Tibial nerve (tissue), 4 donors: ENCODE results near the gene NRG2. TPM values are rescaled to one million over a fixed set of nuclear protein-coding genes. Genes with fewer than 3 reads are reported as not detected.

ENCODE experiments used
- DNase-seq, 2 donors: peaks; one replicate each; pipeline ENCODE4 v3.0.0-alpha.2; 2019; ENCODE audit warnings: low spot score in 2 of 2
- H3K27ac ChIP-seq, 4 donors: fragments of 200-600 bp; sonication (generic) in 3 of 4; one replicate each; pipeline ENCODE4 v1.5.1; 2017 to 2019; ENCODE audit warnings: mild to moderate bottlenecking in 1 of 4
- H3K27me3 ChIP-seq, 2 donors: fragments of 200-600 bp; sonication (generic) in 1 of 2; one replicate each; pipeline versions ENCODE4 v1.5.1 to v1.6.0; 2017 to 2019
- H3K36me3 ChIP-seq, 3 donors: fragments of 200-600 bp; sonication (generic); one replicate each; pipeline ENCODE4 v1.5.1; 2018 to 2019
- H3K4me1 ChIP-seq, 4 donors: fragments of 200-600 bp; sonication (generic) in 3 of 4; one replicate each; pipeline ENCODE4 v1.5.1; 2017 to 2019
- H3K4me3 ChIP-seq, 4 donors: fragments of 200-600 bp; sonication (generic) in 3 of 4; one replicate each; pipeline ENCODE4 v1.5.1; 2017 to 2019; ENCODE audit warnings: mild to moderate bottlenecking in 1 of 4, moderate library complexity in 1 of 4
- H3K9me3 ChIP-seq, 4 donors: fragments of 200-600 bp; sonication (generic) in 3 of 4; one replicate each; pipeline ENCODE4 v1.5.1; 2017 to 2019
- EP300 ChIP-seq, 2 donors: sonication (generic); formaldehyde crosslinking; IDR thresholded peaks; one replicate each; pipeline ENCODE4 v1.6.1; 2017; ENCODE audit warnings: antibody characterized with exemption in 2 of 2, mild to moderate bottlenecking in 1 of 2
- POLR2A ChIP-seq, 2 donors: fragments of 450-650 bp; IDR thresholded peaks; one replicate each; pipeline ENCODE4 v1.6.1; 2017; ENCODE audit warnings: antibody characterized with exemption in 2 of 2, mild to moderate bottlenecking in 2 of 2, moderate library complexity in 2 of 2
- WGBS, 2 donors: methylation state at CpG; one replicate each; pipeline ENCODE4 v1.1.5; 2018; 5-methylcytosine and 5-hydroxymethylcytosine counted together
- total RNA-seq, 4 donors: library from RNA; depleted of rRNA; stranded (reverse); fragments of >200 nt; gene quantifications; one replicate each; pipeline ENCODE4 v1.1.0, GENCODE V29; 2016
- TF ChIP-seq, protein P1 (sequence below), 5 experiments: fragments of 200-600 bp in 3 of 5; fragments of 450-650 bp in 2 of 5; sonication (generic) in 3 of 5; IDR thresholded peaks; one replicate each; pipeline ENCODE4 v1.5.1; 2016 to 2019; ENCODE audit warnings: antibody characterized with exemption in 5 of 5, mild to moderate bottlenecking in 3 of 5, moderate library complexity in 2 of 5

NRG2 gene
- total RNA-seq, 4 donors from 2014 or later: 2.0 to 5.1 (median 3.4) TPM

DNA sequence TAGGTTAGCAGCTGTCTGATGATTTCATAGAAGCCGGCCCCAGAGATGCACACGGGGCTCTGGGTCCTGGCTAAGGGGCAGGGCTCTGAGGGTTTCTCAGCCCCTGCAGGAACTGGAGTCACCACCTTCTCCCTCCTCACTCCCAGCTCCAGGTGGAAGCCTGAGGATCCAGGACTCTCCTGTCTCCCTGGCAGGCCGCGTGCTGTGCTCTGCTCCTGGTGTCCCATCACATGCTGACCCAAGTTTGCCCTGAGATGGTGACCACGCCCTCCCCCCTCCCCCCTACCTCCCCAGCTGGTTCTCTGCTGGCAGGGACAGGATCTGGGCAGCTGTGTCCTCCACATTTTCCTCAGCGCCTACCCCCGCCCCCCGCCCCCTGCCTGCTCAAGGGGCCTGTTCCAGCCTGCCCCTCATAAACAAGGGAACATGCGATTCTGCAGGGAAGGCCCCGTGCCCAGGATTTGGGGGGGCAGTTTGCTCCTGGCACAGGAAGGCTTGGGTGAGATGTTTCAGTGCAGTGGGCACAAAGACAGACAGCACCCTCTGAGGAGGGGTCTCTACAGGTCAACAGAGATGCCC lies 160.0 kb downstream of the NRG2 start:
- WGBS, 2 donors: 48 to 70% methylated on average over 7 to 8 of the region's 10 CpGs
- TF ChIP-seq, protein P1, sequence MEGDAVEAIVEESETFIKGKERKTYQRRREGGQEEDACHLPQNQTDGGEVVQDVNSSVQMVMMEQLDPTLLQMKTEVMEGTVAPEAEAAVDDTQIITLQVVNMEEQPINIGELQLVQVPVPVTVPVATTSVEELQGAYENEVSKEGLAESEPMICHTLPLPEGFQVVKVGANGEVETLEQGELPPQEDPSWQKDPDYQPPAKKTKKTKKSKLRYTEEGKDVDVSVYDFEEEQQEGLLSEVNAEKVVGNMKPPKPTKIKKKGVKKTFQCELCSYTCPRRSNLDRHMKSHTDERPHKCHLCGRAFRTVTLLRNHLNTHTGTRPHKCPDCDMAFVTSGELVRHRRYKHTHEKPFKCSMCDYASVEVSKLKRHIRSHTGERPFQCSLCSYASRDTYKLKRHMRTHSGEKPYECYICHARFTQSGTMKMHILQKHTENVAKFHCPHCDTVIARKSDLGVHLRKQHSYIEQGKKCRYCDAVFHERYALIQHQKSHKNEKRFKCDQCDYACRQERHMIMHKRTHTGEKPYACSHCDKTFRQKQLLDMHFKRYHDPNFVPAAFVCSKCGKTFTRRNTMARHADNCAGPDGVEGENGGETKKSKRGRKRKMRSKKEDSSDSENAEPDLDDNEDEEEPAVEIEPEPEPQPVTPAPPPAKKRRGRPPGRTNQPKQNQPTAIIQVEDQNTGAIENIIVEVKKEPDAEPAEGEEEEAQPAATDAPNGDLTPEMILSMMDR (IDR thresholded peaks at IDR 0.05): no peak
- TF ChIP-seq EP300 (IDR thresholded peaks at IDR 0.05): no peak
- no peak for TF ChIP-seq POLR2A (IDR thresholded peaks at IDR 0.05)
- DNase-seq: no peak

DNA sequence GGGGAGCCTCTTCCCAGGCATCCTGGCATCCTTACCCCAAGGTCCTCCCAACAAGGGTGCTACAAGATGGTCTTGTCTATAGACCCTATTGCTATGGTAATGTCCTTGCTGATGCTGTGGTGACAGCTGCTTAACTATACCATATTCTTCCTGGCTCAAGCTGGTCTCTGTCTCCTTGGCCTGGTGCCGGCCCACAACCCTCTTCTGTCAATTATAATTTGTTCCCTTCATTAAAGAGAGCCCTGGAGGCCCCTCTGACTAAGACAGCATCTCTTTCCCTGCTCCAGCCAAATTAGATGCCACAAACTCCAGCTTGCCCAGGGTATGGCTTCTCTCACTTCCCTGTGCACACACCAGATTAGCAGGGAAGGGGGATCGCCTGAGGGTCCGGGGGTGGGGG lies 160.8 kb downstream of the NRG2 start:
- Histone ChIP-seq H3K27ac (no peak overlapping the region), H3K4me1 (no peaks in the 10 kb centered on the region), H3K27me3 (no peaks in the 10 kb centered on the region), H3K9me3 (no peaks in the 10 kb centered on the region), H3K36me3 (peaks cover 0 to 20% (median 0%) of the 10 kb centered on the region in 3 donors), H3K4me3 (no peak overlapping the region)
- TF ChIP-seq, protein P1 (IDR thresholded peaks at IDR 0.05): no peak
- TF ChIP-seq EP300 (IDR thresholded peaks at IDR 0.05) (no peak), POLR2A (IDR thresholded peaks at IDR 0.05) (no peak)
- DNase-seq: no peak
- WGBS, 2 donors: 61 to 74% methylated on average over 3 of the region's 3 CpGs

More for the DNA sequence above, 160.0 kb downstream of the NRG2 start:
- no peaks in the 10 kb centered on the region for H3K27me3 ChIP-seq
- H3K27ac ChIP-seq: no peak overlapping the region
- H3K9me3 ChIP-seq: no peaks in the 10 kb centered on the region
- H3K36me3 ChIP-seq: peaks cover 0 to 19% (median 0%) of the 10 kb centered on the region in 3 donors
- no peak overlapping the region for H3K4me3 ChIP-seq
- H3K4me1 ChIP-seq: no peaks in the 10 kb centered on the region

DNA sequence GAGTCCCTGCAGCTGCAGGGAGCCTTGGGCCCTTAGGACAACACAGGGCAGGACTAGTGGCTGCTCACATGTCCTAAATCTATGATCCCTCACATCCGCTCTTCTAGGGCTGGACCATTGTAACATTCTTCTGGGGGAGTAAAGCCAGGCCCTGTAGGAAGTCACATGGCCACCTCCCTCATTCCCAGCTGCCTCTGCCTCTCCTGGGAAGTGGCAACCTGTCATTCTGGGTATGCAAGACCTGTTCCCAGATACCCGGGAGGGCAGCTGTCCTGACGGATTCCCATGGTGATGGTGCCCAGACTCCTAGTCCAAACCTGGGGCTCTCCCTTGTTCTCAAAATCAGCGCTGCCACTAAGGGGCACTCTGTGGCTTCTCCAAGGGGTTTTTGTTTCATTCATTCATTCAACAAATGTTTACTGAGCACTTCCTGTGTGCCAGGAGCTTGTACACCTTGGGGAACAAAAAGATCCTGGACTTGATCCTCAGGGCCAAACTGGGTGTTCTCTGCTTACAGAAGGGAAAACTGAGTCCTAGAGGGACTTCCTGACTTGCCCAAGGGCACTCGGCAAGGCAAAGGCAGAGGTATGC lies 161.9 kb downstream of the NRG2 start:
- H3K9me3 ChIP-seq: peaks cover 0 to under 1% (median 0%) of the 10 kb centered on the region in 4 donors
- WGBS, 2 donors: 90 to 94% methylated on average over 5 of the region's 5 CpGs
- H3K27me3 ChIP-seq: no peaks in the 10 kb centered on the region
- H3K27ac ChIP-seq: no peak overlapping the region
- no peak overlapping the region for H3K4me3 ChIP-seq
- TF ChIP-seq, protein P1 (IDR thresholded peaks at IDR 0.05): no peak
- TF ChIP-seq POLR2A (IDR thresholded peaks at IDR 0.05) (no peak), EP300 (IDR thresholded peaks at IDR 0.05) (no peak)
- no peaks in the 10 kb centered on the region for H3K4me1 ChIP-seq
- no peak for DNase-seq
- H3K36me3 ChIP-seq: peaks cover 0 to 23% (median 0%) of the 10 kb centered on the region in 3 donors

DNA sequence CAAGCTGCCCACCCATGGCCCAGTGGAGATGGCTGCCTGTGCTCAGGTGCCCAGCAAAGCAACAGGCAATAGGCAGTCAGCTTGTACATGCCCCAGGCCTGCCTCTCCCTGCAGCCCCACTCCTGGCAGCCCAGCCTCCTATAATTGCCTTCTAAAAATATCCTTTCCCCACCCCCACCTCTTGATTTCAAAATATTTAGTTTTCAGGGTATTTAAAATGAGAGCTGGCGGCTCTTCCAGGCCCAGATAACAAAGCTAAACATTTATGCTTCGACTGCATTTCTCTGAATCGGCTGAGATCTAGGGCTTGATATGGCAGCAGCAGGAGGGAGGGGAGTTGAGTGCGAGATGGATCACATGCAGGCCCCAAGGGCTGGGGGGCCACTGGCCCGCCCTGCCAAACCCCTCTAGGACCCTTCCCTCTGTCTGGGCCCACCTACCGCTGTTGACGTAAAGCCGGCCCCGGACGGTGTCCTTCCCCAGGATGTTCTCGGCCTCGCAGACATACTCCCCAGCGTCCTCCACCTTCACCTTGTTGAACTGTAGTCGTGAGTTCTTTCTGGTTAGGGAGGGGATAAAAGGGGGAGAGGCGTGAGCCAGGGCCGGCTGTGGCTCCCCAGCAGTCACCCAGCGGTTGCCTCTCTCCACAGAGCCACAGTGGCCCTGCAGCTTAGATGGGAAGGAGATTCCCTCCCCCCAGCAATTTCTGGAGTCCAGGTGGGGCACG lies 162.5 kb downstream of the NRG2 start:
- no peak for TF ChIP-seq POLR2A (IDR thresholded peaks at IDR 0.05)
- TF ChIP-seq EP300 (IDR thresholded peaks at IDR 0.05): no peak
- Histone ChIP-seq H3K27ac (no peak overlapping the region), H3K4me3 (no peak overlapping the region), H3K9me3 (peaks cover 0 to 6% (median 0%) of the 10 kb centered on the region in 4 donors), H3K27me3 (no peaks in the 10 kb centered on the region), H3K36me3 (peaks cover 0 to 26% (median 0%) of the 10 kb centered on the region in 3 donors), H3K4me1 (no peaks in the 10 kb centered on the region)
- WGBS, 2 donors: 64 to 74% methylated on average over 18 of the region's 18 CpGs
- no peak for DNase-seq

DNA sequence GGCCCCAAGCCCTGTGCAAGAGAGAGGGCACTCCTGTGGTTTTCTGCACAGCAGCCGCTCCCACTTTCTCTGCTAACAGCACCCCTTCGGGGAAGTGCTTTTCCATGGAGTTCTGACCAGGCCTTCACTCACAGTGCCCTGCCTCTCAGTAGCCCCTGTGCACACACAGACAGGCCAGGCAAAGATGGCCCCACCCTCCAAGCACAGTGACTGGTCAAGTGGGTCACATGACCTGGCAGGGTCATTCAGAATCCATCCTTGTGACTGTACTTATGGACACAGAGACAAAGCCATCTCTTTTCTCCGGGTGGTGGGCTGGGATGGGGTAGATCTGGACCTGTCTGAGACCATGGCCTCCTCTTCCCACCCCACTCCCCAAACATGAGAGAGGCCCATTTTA lies 165.0 kb downstream of the NRG2 start:
- peaks cover 0 to 18% (median 0%) of the 10 kb centered on the region in 3 donors for H3K36me3 ChIP-seq
- no peak for TF ChIP-seq EP300 (IDR thresholded peaks at IDR 0.05)
- TF ChIP-seq, protein P1 (IDR thresholded peaks at IDR 0.05): no peak
- TF ChIP-seq POLR2A (IDR thresholded peaks at IDR 0.05): no peak
- H3K27ac ChIP-seq: no peak overlapping the region
- 83 to 86% methylated on average over 3 of the region's 3 CpGs for WGBS, 2 donors
- H3K4me1 ChIP-seq: no peaks in the 10 kb centered on the region
- DNase-seq: no peak
- H3K9me3 ChIP-seq: peaks cover 0 to 6% (median 0%) of the 10 kb centered on the region in 4 donors
- no peaks in the 10 kb centered on the region for H3K27me3 ChIP-seq
- no peak overlapping the region for H3K4me3 ChIP-seq
